K562 (cell line): ENCODE data around the gene HPD.

Experiments used
- KDM2B ChIP-seq: fragments of 250-450 bp; sonication (Bioruptor Pico); IDR thresholded peaks from 2 replicates; pipeline ENCODE4 v1.8.0; 2021; ENCODE audit warnings: mild to moderate bottlenecking, moderate library complexity
- TF ChIP-seq, protein P1 (sequence below): sonication (generic); formaldehyde crosslinking; IDR thresholded peaks from 2 replicates; pipeline ENCODE4 v1.8.1; 2022; ENCODE audit warnings: missing genetic modification reagents
- TF ChIP-seq, protein P2 (sequence below), 3 experiments: IDR thresholded peaks in 2 of 3; conservative IDR thresholded peaks in 1 of 3; 2 replicates each; pipeline ENCODE4 v1.5.1; 2011 to 2012; ENCODE audit warnings: low read length in 3 of 3, mild to moderate bottlenecking in 3 of 3, control low read depth in 2 of 3, improper control_type of control experiment in 1 of 3, inconsistent platforms in 1 of 3, low read depth in 1 of 3, mixed read lengths in 1 of 3, moderate library complexity in 1 of 3; ENCODE audit not compliant: insufficient read depth in 2 of 3
- TF ChIP-seq, protein P3 (sequence below): sonication (generic); formaldehyde crosslinking; IDR thresholded peaks from 2 replicates; pipeline ENCODE4 v1.8.0; 2022; ENCODE audit warnings: mild to moderate bottlenecking, low read depth, missing genetic modification reagents

DNA sequence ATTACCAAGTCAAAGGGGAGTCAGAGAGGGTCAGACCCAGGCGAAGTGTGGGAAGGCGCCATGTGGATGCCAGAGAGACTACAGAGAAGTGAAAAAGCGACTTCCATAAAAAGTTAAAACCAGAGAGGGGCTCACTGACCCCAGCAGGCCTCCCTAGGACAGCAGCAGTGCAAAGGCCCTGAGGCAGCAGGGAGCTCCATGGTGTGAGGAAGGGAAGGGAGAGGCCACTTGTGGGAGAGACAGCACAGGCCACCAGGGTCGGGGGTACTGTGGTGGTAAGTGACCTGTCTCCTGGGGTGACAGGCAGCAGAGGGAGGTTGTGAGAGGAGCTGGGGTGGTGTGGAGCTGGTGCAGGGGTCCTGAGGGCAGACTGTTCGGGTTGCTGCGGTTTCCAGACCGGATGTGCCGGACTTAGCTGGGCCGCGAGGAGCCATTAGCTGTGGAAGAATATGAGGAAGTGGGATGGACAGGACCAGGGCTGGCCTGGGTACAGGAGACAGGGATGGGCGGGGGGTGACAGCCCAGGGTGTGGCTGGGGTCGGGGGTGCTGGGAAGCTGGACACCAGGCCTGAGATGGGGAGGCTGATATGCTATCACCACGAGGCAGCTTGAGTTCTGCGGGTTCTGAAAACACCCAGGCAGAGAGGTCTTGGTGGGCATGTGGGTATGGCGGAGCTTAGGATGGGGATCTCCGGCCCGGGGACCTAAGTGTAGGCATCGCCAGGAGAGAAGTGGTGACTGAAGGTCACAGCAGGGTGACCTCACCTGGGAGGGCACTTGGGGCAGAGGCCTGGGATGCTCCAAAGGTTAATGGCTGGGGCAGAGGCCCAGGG lies 32.1 kb downstream of the HPD start:
- TF ChIP-seq, protein P1, sequence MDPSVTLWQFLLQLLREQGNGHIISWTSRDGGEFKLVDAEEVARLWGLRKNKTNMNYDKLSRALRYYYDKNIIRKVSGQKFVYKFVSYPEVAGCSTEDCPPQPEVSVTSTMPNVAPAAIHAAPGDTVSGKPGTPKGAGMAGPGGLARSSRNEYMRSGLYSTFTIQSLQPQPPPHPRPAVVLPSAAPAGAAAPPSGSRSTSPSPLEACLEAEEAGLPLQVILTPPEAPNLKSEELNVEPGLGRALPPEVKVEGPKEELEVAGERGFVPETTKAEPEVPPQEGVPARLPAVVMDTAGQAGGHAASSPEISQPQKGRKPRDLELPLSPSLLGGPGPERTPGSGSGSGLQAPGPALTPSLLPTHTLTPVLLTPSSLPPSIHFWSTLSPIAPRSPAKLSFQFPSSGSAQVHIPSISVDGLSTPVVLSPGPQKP (CRISPR knock-in tag): no peak
- TF ChIP-seq KDM2B: no peak
- TF ChIP-seq, protein P2, sequence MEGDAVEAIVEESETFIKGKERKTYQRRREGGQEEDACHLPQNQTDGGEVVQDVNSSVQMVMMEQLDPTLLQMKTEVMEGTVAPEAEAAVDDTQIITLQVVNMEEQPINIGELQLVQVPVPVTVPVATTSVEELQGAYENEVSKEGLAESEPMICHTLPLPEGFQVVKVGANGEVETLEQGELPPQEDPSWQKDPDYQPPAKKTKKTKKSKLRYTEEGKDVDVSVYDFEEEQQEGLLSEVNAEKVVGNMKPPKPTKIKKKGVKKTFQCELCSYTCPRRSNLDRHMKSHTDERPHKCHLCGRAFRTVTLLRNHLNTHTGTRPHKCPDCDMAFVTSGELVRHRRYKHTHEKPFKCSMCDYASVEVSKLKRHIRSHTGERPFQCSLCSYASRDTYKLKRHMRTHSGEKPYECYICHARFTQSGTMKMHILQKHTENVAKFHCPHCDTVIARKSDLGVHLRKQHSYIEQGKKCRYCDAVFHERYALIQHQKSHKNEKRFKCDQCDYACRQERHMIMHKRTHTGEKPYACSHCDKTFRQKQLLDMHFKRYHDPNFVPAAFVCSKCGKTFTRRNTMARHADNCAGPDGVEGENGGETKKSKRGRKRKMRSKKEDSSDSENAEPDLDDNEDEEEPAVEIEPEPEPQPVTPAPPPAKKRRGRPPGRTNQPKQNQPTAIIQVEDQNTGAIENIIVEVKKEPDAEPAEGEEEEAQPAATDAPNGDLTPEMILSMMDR (IDR thresholded peaks at IDR 0.05 in 2 of 3, conservative IDR thresholded peaks at IDR 0.05 in 1 of 3; ENCODE audit: insufficient read depth in 2 of 3, low read depth in 1 of 3, low read length in 3 of 3): no peak
- TF ChIP-seq, protein P3, sequence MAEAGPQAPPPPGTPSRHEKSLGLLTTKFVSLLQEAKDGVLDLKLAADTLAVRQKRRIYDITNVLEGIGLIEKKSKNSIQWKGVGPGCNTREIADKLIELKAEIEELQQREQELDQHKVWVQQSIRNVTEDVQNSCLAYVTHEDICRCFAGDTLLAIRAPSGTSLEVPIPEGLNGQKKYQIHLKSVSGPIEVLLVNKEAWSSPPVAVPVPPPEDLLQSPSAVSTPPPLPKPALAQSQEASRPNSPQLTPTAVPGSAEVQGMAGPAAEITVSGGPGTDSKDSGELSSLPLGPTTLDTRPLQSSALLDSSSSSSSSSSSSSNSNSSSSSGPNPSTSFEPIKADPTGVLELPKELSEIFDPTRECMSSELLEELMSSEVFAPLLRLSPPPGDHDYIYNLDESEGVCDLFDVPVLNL (CRISPR knock-in tag): no peak
